Measurements from ENCODE around the gene TNS3. TPM values are rescaled to one million over a fixed set of nuclear protein-coding genes. Genes with fewer than 3 reads are reported as not detected.
A peak's percentile ranks its signal among the peaks of the same experiment; 100 is the strongest.

Gene TNS3
- total and polyA plus RNA-seq, 2 donors (not counting 3 experiments of a cell fraction or from before 2014, with no cell fraction given), result 10.4 to 45.1 TPM

DNA sequence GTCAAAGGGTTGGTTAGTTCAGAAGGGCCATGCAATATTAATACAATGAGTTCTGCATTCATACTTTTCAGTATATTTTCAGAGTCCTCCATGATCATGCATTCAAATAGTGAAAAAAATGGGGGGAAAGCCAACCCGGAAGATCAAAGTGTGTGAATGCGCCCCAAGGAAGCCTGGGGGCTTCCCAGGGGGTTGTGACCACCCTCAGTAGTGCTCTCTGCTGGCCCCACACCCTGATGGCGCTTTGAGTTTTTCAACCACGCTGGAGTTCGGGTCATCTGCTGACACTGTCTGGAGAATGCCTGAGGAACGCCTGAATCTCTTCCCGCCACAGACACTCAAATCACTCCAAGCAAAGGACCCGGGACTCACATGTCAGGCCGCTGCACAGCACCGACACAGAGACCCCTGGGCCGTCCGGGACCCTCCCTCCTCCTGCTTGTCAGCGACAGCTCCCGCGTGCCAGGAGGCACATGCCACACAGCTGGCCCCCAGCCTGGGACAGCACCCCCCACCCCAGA, 1.0 kb downstream of the TNS3 start:
- ChIA-PET CTCF (interaction anchor here (1.4 to 1.8 kb wide), 5 partner anchors 10 to 315 kb away, joined by 3 to 11 read pairs (median 7); no protein-coding TSS in a partner anchor), POLR2A (no interaction called here)
- no peaks in the 10 kb centered on the region for H4K20me1 ChIP-seq (replicated peaks; ENCODE audit: control insufficient read depth, extremely low read depth, insufficient read depth, low read length)
- BruUV-seq (replicated peaks), result no TSS peak
- H3K27me3 ChIP-seq (ENCODE audit: control insufficient read depth in 2 of 2, insufficient read depth in 2 of 2, low read length in 2 of 2), result peaks cover 6 to 8% of the 10 kb centered on the region in 2 experiments
- dilution Hi-C loops (cut with MboI; ENCODE audit: extremely low pct_ligation_motif_present, low sequenced_read_pairs), result no loop called here
- no peak for TF ChIP-seq POLR2A (IDR thresholded peaks at IDR 0.05; ENCODE audit: low read depth, low read length)
- H3K9ac ChIP-seq (replicated peaks; ENCODE audit: extremely low read depth, insufficient read depth, low read length), result no peak overlapping the region
- no peaks in the 10 kb centered on the region for H3K9me3 ChIP-seq (replicated peaks; ENCODE audit: control insufficient read depth, insufficient read depth, low read length)
- peak overlapping the region; percentile 29 for H3K4me2 ChIP-seq (ENCODE audit: insufficient read depth, low read length)
- no peak overlapping the region for H3K27ac ChIP-seq (ENCODE audit: insufficient read depth, low read depth, low read length)
- peak overlapping the region in 1 of 3 experiments; percentile 69 for H3K4me3 ChIP-seq (replicated peaks in 1 of 3; ENCODE audit: insufficient read depth in 1 of 3, low read depth in 1 of 3, low read length in 3 of 3)
- H3K79me2 ChIP-seq (ENCODE audit: control insufficient read depth, insufficient read depth, low read length), result no peaks in the 10 kb centered on the region
- no peak for FAIRE-seq
- peaks cover 18% of the 10 kb centered on the region for H3K4me1 ChIP-seq (ENCODE audit: control insufficient read depth, extremely low read depth, insufficient read depth, low read length)
- H2AFZ ChIP-seq (ENCODE audit: low read depth, low read length), result no peak overlapping the region
- intact Hi-C loops (cut with micrococcal nuclease), result loop anchor here (2.0 to 10.0 kb wide), 3 partner anchors 98 to 316 kb away; no protein-coding TSS in a partner anchor
- DNase-seq (ENCODE audit: low read depth, low spot score), result no peak
- no peaks in the 10 kb centered on the region for H3K36me3 ChIP-seq (ENCODE audit: control insufficient read depth in 2 of 2, extremely low read depth in 1 of 2, insufficient read depth in 2 of 2, low read length in 2 of 2)
- H3K9me1 ChIP-seq (replicated peaks; ENCODE audit: control insufficient read depth, extremely low read depth, insufficient read depth, low read length), result no peaks in the 10 kb centered on the region

DNA sequence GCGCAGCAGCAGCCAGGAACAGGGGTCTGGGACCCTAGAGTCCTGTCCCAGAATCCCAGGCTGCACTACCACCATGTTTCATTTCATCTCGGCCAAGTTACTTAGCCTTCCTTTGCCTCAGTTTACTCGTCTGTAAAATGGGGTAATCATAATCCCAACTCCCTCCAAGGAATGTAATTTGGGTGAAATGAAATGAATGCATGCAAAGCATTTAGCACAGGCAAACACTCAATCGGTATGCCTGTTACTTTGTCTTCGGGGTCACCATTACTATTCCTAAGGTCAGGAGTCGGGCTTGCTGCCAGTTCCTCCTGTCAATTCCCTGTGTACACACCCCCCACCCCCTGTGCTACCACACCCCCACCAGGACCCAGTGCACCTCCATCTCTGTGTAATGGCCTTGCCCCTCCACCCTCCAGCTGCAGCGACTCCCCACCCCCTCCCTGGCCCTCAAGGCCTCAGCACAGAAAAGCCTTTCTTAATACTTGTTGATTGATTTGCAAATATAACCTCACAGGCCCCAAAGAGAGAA, 1.7 kb downstream of the TNS3 start:
- no peaks in the 10 kb centered on the region for H4K20me1 ChIP-seq (replicated peaks; ENCODE audit: control insufficient read depth, extremely low read depth, insufficient read depth, low read length)
- CTCF ChIA-PET, result interaction anchor here (1.0 kb wide), 2 partner anchors 144 to 314 kb away, joined by 3 to 4 read pairs; no protein-coding TSS in a partner anchor
- no peak overlapping the region for H2AFZ ChIP-seq (ENCODE audit: low read depth, low read length)
- intact Hi-C loops (cut with micrococcal nuclease), result loop anchor here (2.0 to 10.0 kb wide), 3 partner anchors 97 to 315 kb away; no protein-coding TSS in a partner anchor
- H3K4me1 ChIP-seq (ENCODE audit: control insufficient read depth, extremely low read depth, insufficient read depth, low read length), result peaks cover 18% of the 10 kb centered on the region
- H3K79me2 ChIP-seq (ENCODE audit: control insufficient read depth, insufficient read depth, low read length), result no peaks in the 10 kb centered on the region
- H3K9me3 ChIP-seq (replicated peaks; ENCODE audit: control insufficient read depth, insufficient read depth, low read length), result no peaks in the 10 kb centered on the region
- H3K27me3 ChIP-seq (ENCODE audit: control insufficient read depth in 2 of 2, insufficient read depth in 2 of 2, low read length in 2 of 2), result peaks cover 6 to 8% of the 10 kb centered on the region in 2 experiments
- peak overlapping the region; percentile 29 for H3K4me2 ChIP-seq (ENCODE audit: insufficient read depth, low read length)
- H3K9me1 ChIP-seq (replicated peaks; ENCODE audit: control insufficient read depth, extremely low read depth, insufficient read depth, low read length), result no peaks in the 10 kb centered on the region
- DNase-seq (ENCODE audit: low read depth, low spot score) (no peak), FAIRE-seq (no peak)
- no TSS peak for BruUV-seq (replicated peaks)
- POLR2A ChIA-PET, result no interaction called here
- no peak overlapping the region for H3K27ac ChIP-seq (ENCODE audit: insufficient read depth, low read depth, low read length)
- no peak overlapping the region for H3K4me3 ChIP-seq (replicated peaks in 1 of 3; ENCODE audit: insufficient read depth in 1 of 3, low read depth in 1 of 3, low read length in 3 of 3)
- TF ChIP-seq, protein P1, sequence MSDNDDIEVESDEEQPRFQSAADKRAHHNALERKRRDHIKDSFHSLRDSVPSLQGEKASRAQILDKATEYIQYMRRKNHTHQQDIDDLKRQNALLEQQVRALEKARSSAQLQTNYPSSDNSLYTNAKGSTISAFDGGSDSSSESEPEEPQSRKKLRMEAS (IDR thresholded peaks at IDR 0.05; ENCODE audit: insufficient read depth, insufficient read length), result no peak
- TF ChIP-seq MYC (IDR thresholded peaks at IDR 0.05; ENCODE audit: low read depth, low read length), result no peak
- TF ChIP-seq, protein P2, sequence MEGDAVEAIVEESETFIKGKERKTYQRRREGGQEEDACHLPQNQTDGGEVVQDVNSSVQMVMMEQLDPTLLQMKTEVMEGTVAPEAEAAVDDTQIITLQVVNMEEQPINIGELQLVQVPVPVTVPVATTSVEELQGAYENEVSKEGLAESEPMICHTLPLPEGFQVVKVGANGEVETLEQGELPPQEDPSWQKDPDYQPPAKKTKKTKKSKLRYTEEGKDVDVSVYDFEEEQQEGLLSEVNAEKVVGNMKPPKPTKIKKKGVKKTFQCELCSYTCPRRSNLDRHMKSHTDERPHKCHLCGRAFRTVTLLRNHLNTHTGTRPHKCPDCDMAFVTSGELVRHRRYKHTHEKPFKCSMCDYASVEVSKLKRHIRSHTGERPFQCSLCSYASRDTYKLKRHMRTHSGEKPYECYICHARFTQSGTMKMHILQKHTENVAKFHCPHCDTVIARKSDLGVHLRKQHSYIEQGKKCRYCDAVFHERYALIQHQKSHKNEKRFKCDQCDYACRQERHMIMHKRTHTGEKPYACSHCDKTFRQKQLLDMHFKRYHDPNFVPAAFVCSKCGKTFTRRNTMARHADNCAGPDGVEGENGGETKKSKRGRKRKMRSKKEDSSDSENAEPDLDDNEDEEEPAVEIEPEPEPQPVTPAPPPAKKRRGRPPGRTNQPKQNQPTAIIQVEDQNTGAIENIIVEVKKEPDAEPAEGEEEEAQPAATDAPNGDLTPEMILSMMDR (IDR thresholded peaks at IDR 0.05; ENCODE audit: extremely low read depth in 1 of 2, insufficient read depth in 1 of 2, low read depth in 1 of 2, low read length in 2 of 2), result no peak
- TF ChIP-seq FOS (IDR thresholded peaks at IDR 0.05; ENCODE audit: borderline replicate concordance, insufficient read depth, low read length), result no peak
- TF ChIP-seq GATA2 (IDR thresholded peaks at IDR 0.05; ENCODE audit: insufficient read depth, insufficient read length, low read depth, low read length), result no peak
- no peak for TF ChIP-seq POLR2A (IDR thresholded peaks at IDR 0.05; ENCODE audit: low read depth, low read length)
- no peak for TF ChIP-seq EZH2 (IDR thresholded peaks at IDR 0.05; ENCODE audit: borderline replicate concordance, low read depth, low read length, severe bottlenecking)
- TF ChIP-seq POLR2AphosphoS5 (IDR thresholded peaks at IDR 0.05; ENCODE audit: insufficient read depth, low read depth, low read length), result no peak
- TF ChIP-seq JUN (IDR thresholded peaks at IDR 0.05; ENCODE audit: borderline replicate concordance, insufficient read depth, insufficient read length, low read depth), result no peak
- dilution Hi-C loops (cut with MboI; ENCODE audit: extremely low pct_ligation_motif_present, low sequenced_read_pairs), result no loop called here
- no peaks in the 10 kb centered on the region for H3K36me3 ChIP-seq (ENCODE audit: control insufficient read depth in 2 of 2, extremely low read depth in 1 of 2, insufficient read depth in 2 of 2, low read length in 2 of 2)
- H3K9ac ChIP-seq (replicated peaks; ENCODE audit: extremely low read depth, insufficient read depth, low read length), result no peak overlapping the region

All from endothelial cell of umbilical vein (primary cell).